COR-L47 (cell line): ENCODE data around the gene UBC.
"Not testable (repeated sequence)": the region's sequence is repeated elsewhere in the genome, so short reads cannot be mapped to it uniquely, and the experiment has no call there.

ENCODE experiments used
- DNase-seq: peaks from one replicate; lab custom pipeline; 2025; lab: John Stamatoyannopoulos, UW

The UBC gene

GRCh38 chr12:124915239-124916236 lies 1.1 kb upstream of the UBC start:
- DNase-seq, result no peak

GRCh38 chr12:124913474-124914391 lies 717 bp downstream of the UBC start:
- DNase-seq, result no peak

GRCh38 chr12:124912529-124913287 lies 1.7 kb downstream of the UBC start:
- DNase-seq, result not testable (repeated sequence)

- not testable (repeated sequence) for DNase-seq
These were observed 2.9 kb downstream of the UBC start for GRCh38 chr12:124911521-124911920.

GRCh38 chr12:124910561-124911478 lies 3.6 kb downstream of the UBC start:
- no peak for DNase-seq

GRCh38 chr12:124909831-124910560 lies 4.5 kb downstream of the UBC start:
- DNase-seq, result no peak

GRCh38 chr12:124906606-124907261 lies 7.7 kb downstream of the UBC start:
- DNase-seq, result no peak

GRCh38 chr12:124904306-124905098 lies 9.9 kb downstream of the UBC start:
- no peak for DNase-seq

GRCh38 chr12:124902916-124903315 lies 11.5 kb downstream of the UBC start:
- DNase-seq, result no peak

- DNase-seq, result no peak
These were observed 13.4 kb downstream of the UBC start for GRCh38 chr12:124901003-124901402.

- DNase-seq, result not testable (repeated sequence)
These were observed 14.1 kb downstream of the UBC start for GRCh38 chr12:124900345-124900795.

- no peak for DNase-seq
These were observed 15.5 kb downstream of the UBC start for GRCh38 chr12:124898923-124899294.

GRCh38 chr12:124898200-124898922 lies 16.1 kb downstream of the UBC start:
- DNase-seq, result peak; percentile 61

- no peak for DNase-seq
These were observed 18.0 kb downstream of the UBC start for GRCh38 chr12:124896461-124896860.

GRCh38 chr12:124893792-124894516 lies 20.5 kb downstream of the UBC start:
- no peak for DNase-seq

- DNase-seq, result no peak
These were observed 26.2 kb downstream of the UBC start for GRCh38 chr12:124888260-124888659.

- DNase-seq, result not testable (repeated sequence)
These were observed 26.7 kb downstream of the UBC start for GRCh38 chr12:124887766-124888165.
